ENCODE data around the gene VPS4B. TPM values are rescaled to one million over a fixed set of nuclear protein-coding genes. Genes with fewer than 3 reads are reported as not detected.

Gene VPS4B
- total and polyA plus RNA-seq, 2 donors: 27.1 to 67.8 TPM

- WGBS: 88% methylated on average over 2 of the region's 2 CpGs
- DNase-seq (ENCODE audit: extremely low spot score): no peak
- H3K4me3 ChIP-seq (ENCODE audit: low read depth, low read length): no peak overlapping the region
- H3K4me1 ChIP-seq (ENCODE audit: insufficient read depth): no peaks in the 10 kb centered on the region
- H3K27ac ChIP-seq (ENCODE audit: low read depth): no peak overlapping the region
- peaks cover 3% of the 10 kb centered on the region for H3K36me3 ChIP-seq (ENCODE audit: insufficient read depth)
These were observed 77.4 kb downstream of the VPS4B start for GRCh38 chr18:63344918-63345317.

DNA sequence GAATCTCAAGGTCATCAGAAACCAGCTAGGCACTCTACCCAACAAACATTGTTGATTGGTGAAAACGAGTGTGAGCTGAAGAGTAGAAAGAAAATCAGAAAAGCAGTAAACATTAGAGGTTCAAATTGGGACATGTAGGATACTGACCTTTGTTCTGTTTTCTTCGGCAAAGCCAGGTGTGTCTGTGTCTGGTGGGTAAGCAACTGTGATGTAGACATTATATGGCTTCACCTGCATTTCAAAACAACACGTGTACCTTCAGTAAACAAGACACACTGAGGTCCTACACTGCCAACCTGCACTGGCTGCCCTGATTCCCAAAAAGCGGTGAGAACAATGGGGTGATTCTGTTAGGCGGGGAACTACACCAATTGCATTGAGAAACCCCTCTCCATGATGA is 78.0 kb downstream of the VPS4B start:
- H3K4me3 ChIP-seq (ENCODE audit: low read depth, low read length): no peak overlapping the region

GRCh38 chr18:63342206-63342605 is 80.1 kb downstream of the VPS4B start:
- H3K4me1 ChIP-seq (ENCODE audit: insufficient read depth): no peaks in the 10 kb centered on the region
- H3K27ac ChIP-seq (ENCODE audit: low read depth): no peak overlapping the region
- WGBS: 43% methylated on average over 5 of the region's 5 CpGs
- H3K4me3 ChIP-seq (ENCODE audit: low read depth, low read length): no peak overlapping the region
- DNase-seq (ENCODE audit: extremely low spot score): no peak
- peaks cover 7% of the 10 kb centered on the region for H3K36me3 ChIP-seq (ENCODE audit: insufficient read depth)

More for the DNA sequence above, 78.0 kb downstream of the VPS4B start:
- WGBS: 88% methylated on average over 5 of the region's 5 CpGs
- Histone ChIP-seq H3K4me1 (ENCODE audit: insufficient read depth) (no peaks in the 10 kb centered on the region), H3K36me3 (ENCODE audit: insufficient read depth) (peaks cover 3% of the 10 kb centered on the region), H3K27ac (ENCODE audit: low read depth) (no peak overlapping the region)
- no peak for DNase-seq (ENCODE audit: extremely low spot score)

- Histone ChIP-seq H3K4me1 (ENCODE audit: insufficient read depth) (no peaks in the 10 kb centered on the region), H3K27ac (ENCODE audit: low read depth) (no peak overlapping the region), H3K36me3 (ENCODE audit: insufficient read depth) (peaks cover 7% of the 10 kb centered on the region), H3K4me3 (ENCODE audit: low read depth, low read length) (no peak overlapping the region)
- DNase-seq (ENCODE audit: extremely low spot score): no peak
- WGBS: 29% methylated on average over 4 of the region's 4 CpGs
These were observed 82.3 kb downstream of the VPS4B start for GRCh38 chr18:63339920-63340484.

Other genes with a start within 250 kb of the VPS4B start
- 53.9 TPM for gene BCL2, start 102.7 kb downstream of the VPS4B start, total RNA-seq
- gene BCL2, start 102.7 kb downstream of the VPS4B start, polyA plus RNA-seq: 6.3 TPM
- 35.8 TPM for gene KDSR, start 55.3 kb downstream of the VPS4B start, total RNA-seq
- 47.7 TPM for gene KDSR, start 55.3 kb downstream of the VPS4B start, polyA plus RNA-seq
- 27.1 TPM for gene SERPINB5, start 54.5 kb upstream of the VPS4B start, total RNA-seq
- 5.6 TPM for gene SERPINB5, start 54.5 kb upstream of the VPS4B start, polyA plus RNA-seq
- gene SERPINB12, start 119.9 kb upstream of the VPS4B start, total RNA-seq: not detected
- not detected for gene SERPINB12, start 119.9 kb upstream of the VPS4B start, polyA plus RNA-seq
- gene SERPINB13, start 164.9 kb upstream of the VPS4B start, total RNA-seq: 1.7 TPM
- not detected for gene SERPINB13, start 164.9 kb upstream of the VPS4B start, polyA plus RNA-seq
- not detected for gene SERPINB4, start 221.8 kb upstream of the VPS4B start, total RNA-seq
- not detected for gene SERPINB4, start 221.8 kb upstream of the VPS4B start, polyA plus RNA-seq
- gene SERPINB3, start 239.4 kb upstream of the VPS4B start, total RNA-seq: 0.16 TPM
- not detected for gene SERPINB3, start 239.4 kb upstream of the VPS4B start, polyA plus RNA-seq